ENCODE data around the gene RAI14.

DNA sequence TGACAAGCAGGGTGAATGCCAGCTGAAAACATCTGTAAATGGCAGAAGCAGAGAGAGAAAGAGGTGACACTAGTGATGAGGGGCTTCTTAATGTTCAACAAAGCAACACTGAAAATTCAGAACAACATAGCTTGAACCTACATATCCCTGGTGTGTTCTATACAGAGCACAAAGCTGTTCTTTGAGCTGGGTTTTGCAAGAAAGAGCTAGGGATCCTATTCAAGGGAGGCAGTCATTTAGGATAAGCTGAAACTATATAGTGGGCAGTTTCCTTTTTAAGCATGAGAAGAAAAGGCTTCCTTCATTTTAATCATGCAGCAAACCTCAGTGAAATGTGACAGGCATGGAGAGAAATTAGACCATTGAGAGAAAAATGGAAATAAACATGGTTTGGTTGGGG lies 45.6 kb upstream of the RAI14 start:
- TF ChIP-seq NFRKB (IDR thresholded peaks at IDR 0.05): no peak
- no peak for TF ChIP-seq ELF4 (IDR thresholded peaks at IDR 0.05)
- TF ChIP-seq ARNT (IDR thresholded peaks at IDR 0.05): no peak
- TF ChIP-seq BHLHE40 (IDR thresholded peaks at IDR 0.05; ENCODE audit: borderline replicate concordance): no peak
- no peak for TF ChIP-seq SP1 (IDR thresholded peaks at IDR 0.05)
- no peak for TF ChIP-seq FOXA1 (IDR thresholded peaks at IDR 0.05)
- no peak for TF ChIP-seq ZNF384 (IDR thresholded peaks at IDR 0.05)
- no peak for TF ChIP-seq FOXK2 (IDR thresholded peaks at IDR 0.05)
- TF ChIP-seq TARDBP (IDR thresholded peaks at IDR 0.05): no peak
- TF ChIP-seq SUZ12 (IDR thresholded peaks at IDR 0.05): no peak
- TF ChIP-seq FOXM1 (IDR thresholded peaks at IDR 0.05; ENCODE audit: borderline replicate concordance): no peak
- no peak for TF ChIP-seq HDGF (IDR thresholded peaks at IDR 0.05; ENCODE audit: borderline replicate concordance)
- TF ChIP-seq L3MBTL2 (conservative IDR thresholded peaks at IDR 0.05): no peak
- no peak for TF ChIP-seq CTBP1 (IDR thresholded peaks at IDR 0.05; ENCODE audit: borderline replicate concordance)

Measured in HEK293T (cell line).